GM23338 (cell line): ENCODE data around the gene EHF. TPM values are rescaled to one million over a fixed set of nuclear protein-coding genes. Genes with fewer than 3 reads are reported as not detected.

Source experiments
- ATAC-seq: fragments of 200-7000 bp; cut with Tn5 transposase; 3 replicates; pipeline ENCODE4 v1.9.1; 2020
- DNase-seq: peaks from one replicate; pipeline ENCODE4 v3.0.0-alpha.2; 2015; ENCODE audit warnings: low spot score
- H2AFZ ChIP-seq: fragments of 200-600 bp; sonication (generic); 2 replicates; pipeline ENCODE4 v1.8.0; 2016; ENCODE audit warnings: antibody characterized with exemption, mild to moderate bottlenecking, moderate library complexity
- H3F3A ChIP-seq: fragments of 200-600 bp; sonication (generic); replicated peaks from 2 replicates; pipeline ENCODE4 v1.8.0; 2017; ENCODE audit warnings: antibody characterized with exemption, mixed run types, low read depth
- H3K27ac ChIP-seq: fragments of 200-600 bp; sonication (generic); 2 replicates; pipeline ENCODE4 v1.6.1; 2016; ENCODE audit warnings: low read depth
- H3K27me3 ChIP-seq: fragments of 200-600 bp; sonication (generic); 2 replicates; pipeline ENCODE4 v1.8.0; 2016; ENCODE audit warnings: mild to moderate bottlenecking, mixed run types, moderate library complexity; ENCODE audit not compliant: insufficient read depth
- H3K36me3 ChIP-seq: fragments of 200-600 bp; sonication (generic); 2 replicates; pipeline ENCODE4 v1.8.0; 2016; ENCODE audit warnings: mild to moderate bottlenecking; ENCODE audit not compliant: insufficient read depth
- H3K4me1 ChIP-seq: fragments of 200-600 bp; sonication (generic); 2 replicates; pipeline ENCODE4 v1.8.0; 2016; ENCODE audit warnings: mild to moderate bottlenecking, moderate library complexity; ENCODE audit not compliant: insufficient read depth
- H3K4me2 ChIP-seq: fragments of 200-600 bp; sonication (generic); 2 replicates; pipeline ENCODE4 v1.7.1; 2017; ENCODE audit warnings: mixed run types
- H3K4me3 ChIP-seq: fragments of 200-600 bp; sonication (generic); 2 replicates; pipeline ENCODE4 v1.6.1; 2016; ENCODE audit warnings: mixed run types
- H3K79me2 ChIP-seq: fragments of 200-600 bp; sonication (generic); replicated peaks from 2 replicates; pipeline ENCODE4 v1.8.0; 2017; ENCODE audit warnings: mild to moderate bottlenecking; ENCODE audit not compliant: insufficient read depth
- H3K9me2 ChIP-seq: fragments of 200-600 bp; sonication (generic); 2 replicates; pipeline ENCODE4 v1.8.0; 2017; ENCODE audit not compliant: insufficient read depth
- H4K20me1 ChIP-seq: fragments of 200-600 bp; sonication (generic); replicated peaks from 2 replicates; pipeline ENCODE4 v1.8.0; 2017; ENCODE audit warnings: mild to moderate bottlenecking; ENCODE audit not compliant: insufficient read depth
- H3K27ac Mint-ChIP-seq: 2 replicates; pipeline ENCODE4 v1.8.0; 2020; ENCODE audit warnings: inconsistent platforms, mild to moderate bottlenecking, moderate library complexity, mixed read lengths
- H3K27me3 Mint-ChIP-seq: 3 replicates; pipeline ENCODE4 v1.8.0; 2022; ENCODE audit warnings: low read depth, mild to moderate bottlenecking, moderate library complexity, mixed read lengths, inconsistent platforms; ENCODE audit not compliant: insufficient read depth, poor library complexity
- H3K36me3 Mint-ChIP-seq: 3 replicates; pipeline ENCODE4 v1.8.0; 2021; ENCODE audit warnings: low read depth, mild to moderate bottlenecking, inconsistent platforms, moderate library complexity, mixed read lengths
- H3K4me1 Mint-ChIP-seq: 3 replicates; pipeline ENCODE4 v1.8.0; 2020; ENCODE audit warnings: mild to moderate bottlenecking, inconsistent platforms, mixed read lengths
- H3K4me3 Mint-ChIP-seq: 3 replicates; pipeline ENCODE4 v1.8.0; 2021; ENCODE audit warnings: moderate library complexity, mild to moderate bottlenecking, inconsistent platforms, mixed read lengths
- H3K9me3 Mint-ChIP-seq: 3 replicates; pipeline ENCODE4 v1.8.0; 2020; ENCODE audit warnings: moderate library complexity, mild to moderate bottlenecking, inconsistent platforms, mixed read lengths
- CREB1 ChIP-seq: fragments of 250-450 bp; sonication (Bioruptor Pico); IDR thresholded peaks from 2 replicates; pipeline ENCODE4 v1.5.0; 2020; ENCODE audit warnings: low read depth, mild to moderate bottlenecking, moderate library complexity
- CTCF ChIP-seq, 2 experiments: fragments of 200-600 bp in 1 of 2; sonication (generic) in 1 of 2; conservative IDR thresholded peaks; 2 replicates each; pipeline versions ENCODE4 v1.5.1 to v1.6.1; 2016 to 2017; ENCODE audit warnings: antibody characterized with exemption in 2 of 2, low read depth in 2 of 2, mild to moderate bottlenecking in 2 of 2, moderate library complexity in 1 of 2
- EZH2 ChIP-seq: fragments of 200-600 bp; sonication (generic); IDR thresholded peaks from one replicate; pipeline ENCODE4 v1.8.0; 2017; ENCODE audit warnings: antibody characterized with exemption, mild to moderate bottlenecking, low read depth; ENCODE audit not compliant: unreplicated experiment
- EZH2phosphoT487 ChIP-seq: fragments of 200-600 bp; sonication (generic); IDR thresholded peaks from one replicate; pipeline ENCODE4 v1.8.1; 2018; ENCODE audit warnings: antibody characterized with exemption; ENCODE audit not compliant: unreplicated experiment
- JUNB ChIP-seq: IDR thresholded peaks from one replicate; pipeline ENCODE4 v1.6.1; 2016; ENCODE audit warnings: antibody characterized with exemption; ENCODE audit not compliant: unreplicated experiment
- NANOG ChIP-seq: IDR thresholded peaks from 2 replicates; pipeline ENCODE4 v1.6.1; 2016; ENCODE audit warnings: antibody characterized with exemption, borderline replicate concordance
- POLR2AphosphoS5 ChIP-seq: IDR thresholded peaks from 2 replicates; pipeline ENCODE4 v1.6.1; 2016; ENCODE audit warnings: antibody characterized with exemption, low read depth
- STAT1 ChIP-seq: IDR thresholded peaks from one replicate; pipeline ENCODE4 v1.6.1; 2016; ENCODE audit warnings: antibody characterized with exemption; ENCODE audit not compliant: unreplicated experiment
- ZNF114 ChIP-seq: fragments of 250-450 bp; sonication (Bioruptor Pico); IDR thresholded peaks from 2 replicates; pipeline ENCODE4 v1.5.0; 2020; ENCODE audit warnings: mild to moderate bottlenecking, moderate library complexity
- ZNF331 ChIP-seq: fragments of 250-450 bp; sonication (Bioruptor Pico); IDR thresholded peaks from 2 replicates; pipeline ENCODE4 v1.5.0; 2020; ENCODE audit warnings: low read depth, mild to moderate bottlenecking, moderate library complexity
- polyA plus RNA-seq: library from polyadenylated mRNA; unstranded; fragments of >200 nt; fragmentation: Nextera tagmentation; extraction: Ambion mirVana; gene quantifications from 2 replicates; pipeline ENCODE4 v1.2.1, GENCODE V29; 2016
- total RNA-seq: library from RNA; depleted of rRNA; stranded (reverse); fragments of >200 nt; shearing (Covaris generic); gene quantifications from 2 replicates; pipeline ENCODE4 v1.2.3, GENCODE V29; 2014
- TF ChIP-seq, protein P1 (sequence below): IDR thresholded peaks from one replicate; pipeline ENCODE4 v1.6.1; 2018; ENCODE audit warnings: antibody characterized with exemption; ENCODE audit not compliant: unreplicated experiment
- TF ChIP-seq, protein P2 (sequence below): IDR thresholded peaks from 2 replicates; pipeline ENCODE4 v1.6.1; 2016; ENCODE audit warnings: antibody characterized with exemption
- TF ChIP-seq, protein P3 (sequence below): fragments of 250-450 bp; sonication (Bioruptor Pico); IDR thresholded peaks from 2 replicates; pipeline ENCODE4 v1.5.0; 2020; ENCODE audit warnings: mild to moderate bottlenecking, moderate library complexity

The EHF gene
- total and polyA plus RNA-seq, 2 experiments from 2014 or later = not detected

DNA sequence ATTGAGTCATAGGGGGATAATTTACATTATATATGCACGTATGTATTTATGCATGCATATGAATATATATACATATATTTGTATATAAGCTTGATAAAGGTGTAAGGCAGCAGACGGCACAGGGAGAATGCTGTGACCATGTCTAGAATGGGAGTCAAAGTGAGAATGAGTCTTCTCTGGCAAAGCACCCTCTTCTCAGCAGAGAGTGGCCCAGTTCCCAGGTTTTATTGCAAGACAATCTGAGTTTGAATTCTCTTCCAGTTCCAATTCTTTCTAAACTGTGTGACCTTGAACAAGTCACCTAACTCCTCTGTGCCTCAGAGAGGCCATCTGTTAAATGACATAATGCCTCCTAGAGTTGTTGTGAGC, 13.8 kb downstream of the EHF start:
- no peak overlapping the region for H3K27ac ChIP-seq
- H2AFZ ChIP-seq = no peak overlapping the region
- H3K4me1 ChIP-seq = no peaks in the 10 kb centered on the region
- no peak for ATAC-seq
- H3K9me2 ChIP-seq = 0 out of 2 replicates have a peak, but pooled peaks cover 3% of the 10 kb centered on the region
- H3F3A ChIP-seq = no peaks in the 10 kb centered on the region
- H3K4me2 ChIP-seq = no peak overlapping the region
- no peaks in the 10 kb centered on the region for H3K27me3 ChIP-seq
- no peak overlapping the region for H3K27ac Mint-ChIP-seq
- H3K36me3 ChIP-seq = no peaks in the 10 kb centered on the region
- no peak overlapping the region for H3K4me3 Mint-ChIP-seq
- H3K4me3 ChIP-seq = no peak overlapping the region
- H3K79me2 ChIP-seq = no peaks in the 10 kb centered on the region
- no peaks in the 10 kb centered on the region for H3K9me3 Mint-ChIP-seq
- H4K20me1 ChIP-seq = no peaks in the 10 kb centered on the region
- no peak for TF ChIP-seq JUNB
- TF ChIP-seq, protein P1, sequence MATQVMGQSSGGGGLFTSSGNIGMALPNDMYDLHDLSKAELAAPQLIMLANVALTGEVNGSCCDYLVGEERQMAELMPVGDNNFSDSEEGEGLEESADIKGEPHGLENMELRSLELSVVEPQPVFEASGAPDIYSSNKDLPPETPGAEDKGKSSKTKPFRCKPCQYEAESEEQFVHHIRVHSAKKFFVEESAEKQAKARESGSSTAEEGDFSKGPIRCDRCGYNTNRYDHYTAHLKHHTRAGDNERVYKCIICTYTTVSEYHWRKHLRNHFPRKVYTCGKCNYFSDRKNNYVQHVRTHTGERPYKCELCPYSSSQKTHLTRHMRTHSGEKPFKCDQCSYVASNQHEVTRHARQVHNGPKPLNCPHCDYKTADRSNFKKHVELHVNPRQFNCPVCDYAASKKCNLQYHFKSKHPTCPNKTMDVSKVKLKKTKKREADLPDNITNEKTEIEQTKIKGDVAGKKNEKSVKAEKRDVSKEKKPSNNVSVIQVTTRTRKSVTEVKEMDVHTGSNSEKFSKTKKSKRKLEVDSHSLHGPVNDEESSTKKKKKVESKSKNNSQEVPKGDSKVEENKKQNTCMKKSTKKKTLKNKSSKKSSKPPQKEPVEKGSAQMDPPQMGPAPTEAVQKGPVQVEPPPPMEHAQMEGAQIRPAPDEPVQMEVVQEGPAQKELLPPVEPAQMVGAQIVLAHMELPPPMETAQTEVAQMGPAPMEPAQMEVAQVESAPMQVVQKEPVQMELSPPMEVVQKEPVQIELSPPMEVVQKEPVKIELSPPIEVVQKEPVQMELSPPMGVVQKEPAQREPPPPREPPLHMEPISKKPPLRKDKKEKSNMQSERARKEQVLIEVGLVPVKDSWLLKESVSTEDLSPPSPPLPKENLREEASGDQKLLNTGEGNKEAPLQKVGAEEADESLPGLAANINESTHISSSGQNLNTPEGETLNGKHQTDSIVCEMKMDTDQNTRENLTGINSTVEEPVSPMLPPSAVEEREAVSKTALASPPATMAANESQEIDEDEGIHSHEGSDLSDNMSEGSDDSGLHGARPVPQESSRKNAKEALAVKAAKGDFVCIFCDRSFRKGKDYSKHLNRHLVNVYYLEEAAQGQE = no peak
- no peak for TF ChIP-seq POLR2AphosphoS5
- no peak for TF ChIP-seq CREB1 (CRISPR knock-in tag)
- TF ChIP-seq, protein P2, sequence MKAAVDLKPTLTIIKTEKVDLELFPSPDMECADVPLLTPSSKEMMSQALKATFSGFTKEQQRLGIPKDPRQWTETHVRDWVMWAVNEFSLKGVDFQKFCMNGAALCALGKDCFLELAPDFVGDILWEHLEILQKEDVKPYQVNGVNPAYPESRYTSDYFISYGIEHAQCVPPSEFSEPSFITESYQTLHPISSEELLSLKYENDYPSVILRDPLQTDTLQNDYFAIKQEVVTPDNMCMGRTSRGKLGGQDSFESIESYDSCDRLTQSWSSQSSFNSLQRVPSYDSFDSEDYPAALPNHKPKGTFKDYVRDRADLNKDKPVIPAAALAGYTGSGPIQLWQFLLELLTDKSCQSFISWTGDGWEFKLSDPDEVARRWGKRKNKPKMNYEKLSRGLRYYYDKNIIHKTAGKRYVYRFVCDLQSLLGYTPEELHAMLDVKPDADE = no peak
- no peak for TF ChIP-seq ZNF114 (CRISPR knock-in tag)
- no peak for TF ChIP-seq EZH2
- TF ChIP-seq ZNF331 = no peak
- no peak for TF ChIP-seq STAT1
- no peak for TF ChIP-seq NANOG
- TF ChIP-seq EZH2phosphoT487 = no peak
- TF ChIP-seq, protein P3, sequence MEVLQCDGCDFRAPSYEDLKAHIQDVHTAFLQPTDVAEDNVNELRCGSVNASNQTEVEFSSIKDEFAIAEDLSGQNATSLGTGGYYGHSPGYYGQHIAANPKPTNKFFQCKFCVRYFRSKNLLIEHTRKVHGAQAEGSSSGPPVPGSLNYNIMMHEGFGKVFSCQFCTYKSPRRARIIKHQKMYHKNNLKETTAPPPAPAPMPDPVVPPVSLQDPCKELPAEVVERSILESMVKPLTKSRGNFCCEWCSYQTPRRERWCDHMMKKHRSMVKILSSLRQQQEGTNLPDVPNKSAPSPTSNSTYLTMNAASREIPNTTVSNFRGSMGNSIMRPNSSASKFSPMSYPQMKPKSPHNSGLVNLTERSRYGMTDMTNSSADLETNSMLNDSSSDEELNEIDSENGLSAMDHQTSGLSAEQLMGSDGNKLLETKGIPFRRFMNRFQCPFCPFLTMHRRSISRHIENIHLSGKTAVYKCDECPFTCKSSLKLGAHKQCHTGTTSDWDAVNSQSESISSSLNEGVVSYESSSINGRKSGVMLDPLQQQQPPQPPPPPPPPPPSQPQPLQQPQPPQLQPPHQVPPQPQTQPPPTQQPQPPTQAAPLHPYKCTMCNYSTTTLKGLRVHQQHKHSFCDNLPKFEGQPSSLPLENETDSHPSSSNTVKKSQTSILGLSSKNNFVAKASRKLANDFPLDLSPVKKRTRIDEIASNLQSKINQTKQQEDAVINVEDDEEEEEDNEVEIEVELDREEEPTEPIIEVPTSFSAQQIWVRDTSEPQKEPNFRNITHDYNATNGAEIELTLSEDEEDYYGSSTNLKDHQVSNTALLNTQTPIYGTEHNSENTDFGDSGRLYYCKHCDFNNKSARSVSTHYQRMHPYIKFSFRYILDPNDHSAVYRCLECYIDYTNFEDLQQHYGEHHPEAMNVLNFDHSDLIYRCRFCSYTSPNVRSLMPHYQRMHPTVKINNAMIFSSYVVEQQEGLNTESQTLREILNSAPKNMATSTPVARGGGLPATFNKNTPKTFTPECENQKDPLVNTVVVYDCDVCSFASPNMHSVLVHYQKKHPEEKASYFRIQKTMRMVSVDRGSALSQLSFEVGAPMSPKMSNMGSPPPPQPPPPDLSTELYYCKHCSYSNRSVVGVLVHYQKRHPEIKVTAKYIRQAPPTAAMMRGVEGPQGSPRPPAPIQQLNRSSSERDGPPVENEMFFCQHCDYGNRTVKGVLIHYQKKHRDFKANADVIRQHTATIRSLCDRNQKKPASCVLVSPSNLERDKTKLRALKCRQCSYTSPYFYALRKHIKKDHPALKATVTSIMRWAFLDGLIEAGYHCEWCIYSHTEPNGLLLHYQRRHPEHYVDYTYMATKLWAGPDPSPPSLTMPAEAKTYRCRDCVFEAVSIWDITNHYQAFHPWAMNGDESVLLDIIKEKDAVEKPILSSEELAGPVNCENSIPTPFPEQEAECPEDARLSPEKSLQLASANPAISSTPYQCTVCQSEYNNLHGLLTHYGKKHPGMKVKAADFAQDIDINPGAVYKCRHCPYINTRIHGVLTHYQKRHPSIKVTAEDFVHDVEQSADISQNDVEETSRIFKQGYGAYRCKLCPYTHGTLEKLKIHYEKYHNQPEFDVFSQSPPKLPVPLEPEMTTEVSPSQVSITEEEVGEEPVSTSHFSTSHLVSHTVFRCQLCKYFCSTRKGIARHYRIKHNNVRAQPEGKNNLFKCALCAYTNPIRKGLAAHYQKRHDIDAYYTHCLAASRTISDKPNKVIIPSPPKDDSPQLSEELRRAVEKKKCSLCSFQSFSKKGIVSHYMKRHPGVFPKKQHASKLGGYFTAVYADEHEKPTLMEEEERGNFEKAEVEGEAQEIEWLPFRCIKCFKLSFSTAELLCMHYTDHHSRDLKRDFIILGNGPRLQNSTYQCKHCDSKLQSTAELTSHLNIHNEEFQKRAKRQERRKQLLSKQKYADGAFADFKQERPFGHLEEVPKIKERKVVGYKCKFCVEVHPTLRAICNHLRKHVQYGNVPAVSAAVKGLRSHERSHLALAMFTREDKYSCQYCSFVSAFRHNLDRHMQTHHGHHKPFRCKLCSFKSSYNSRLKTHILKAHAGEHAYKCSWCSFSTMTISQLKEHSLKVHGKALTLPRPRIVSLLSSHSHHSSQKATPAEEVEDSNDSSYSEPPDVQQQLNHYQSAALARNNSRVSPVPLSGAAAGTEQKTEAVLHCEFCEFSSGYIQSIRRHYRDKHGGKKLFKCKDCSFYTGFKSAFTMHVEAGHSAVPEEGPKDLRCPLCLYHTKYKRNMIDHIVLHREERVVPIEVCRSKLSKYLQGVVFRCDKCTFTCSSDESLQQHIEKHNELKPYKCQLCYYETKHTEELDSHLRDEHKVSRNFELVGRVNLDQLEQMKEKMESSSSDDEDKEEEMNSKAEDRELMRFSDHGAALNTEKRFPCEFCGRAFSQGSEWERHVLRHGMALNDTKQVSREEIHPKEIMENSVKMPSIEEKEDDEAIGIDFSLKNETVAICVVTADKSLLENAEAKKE (CRISPR knock-in tag) = no peak
- no peak for TF ChIP-seq CTCF (conservative IDR thresholded peaks at IDR 0.05; ENCODE audit: low read depth in 2 of 2)
- peaks cover 4% of the 10 kb centered on the region; the same call in 2 of the 3 replicates for H3K4me1 Mint-ChIP-seq
- H3K36me3 Mint-ChIP-seq = no peaks in the 10 kb centered on the region
- H3K27me3 Mint-ChIP-seq = no peaks in the 10 kb centered on the region
- DNase-seq = no peak
